H9 (cell line): ENCODE measurements around the gene ZNF99. TPM values are rescaled to one million over a fixed set of nuclear protein-coding genes. Genes with fewer than 3 reads are reported as not detected.

Experiments
- DNase-seq: peaks from one replicate; pipeline ENCODE4 v3.0.0-alpha.2; 2017
- H2AFZ ChIP-seq: one replicate; pipeline ENCODE4 v1.6.1; 2013; ENCODE audit warnings: mild to moderate bottlenecking, low read length, control low read depth, moderate library complexity
- H2AK5ac ChIP-seq: 2 replicates; pipeline ENCODE4 v1.6.1; 2013; ENCODE audit warnings: low read length, control low read depth, mixed read lengths; ENCODE audit not compliant: insufficient read length
- H2BK120ac ChIP-seq: one replicate; pipeline ENCODE4 v1.6.1; 2013; ENCODE audit warnings: low read depth, mild to moderate bottlenecking, low read length, control low read depth, inconsistent platforms; ENCODE audit not compliant: poor library complexity, severe bottlenecking
- H2BK12ac ChIP-seq: 2 replicates; pipeline ENCODE4 v1.6.1; 2013; ENCODE audit warnings: low read length, control low read depth, mixed read lengths, low read depth; ENCODE audit not compliant: insufficient read length
- H2BK15ac ChIP-seq: 2 replicates; pipeline ENCODE4 v1.6.1; 2013; ENCODE audit warnings: low read depth, low read length, control low read depth
- H2BK20ac ChIP-seq: one replicate; pipeline ENCODE4 v1.6.1; 2013; ENCODE audit warnings: low read depth, mild to moderate bottlenecking, low read length, control low read depth, inconsistent platforms; ENCODE audit not compliant: poor library complexity, severe bottlenecking
- H2BK5ac ChIP-seq: 2 replicates; pipeline ENCODE4 v1.6.1; 2013; ENCODE audit warnings: low read length, control low read depth, mixed read lengths; ENCODE audit not compliant: insufficient read length
- H3K14ac ChIP-seq: 2 replicates; pipeline ENCODE4 v1.6.1; 2013; ENCODE audit warnings: low read length, control low read depth; ENCODE audit not compliant: insufficient read depth
- H3K18ac ChIP-seq: 2 replicates; pipeline ENCODE4 v1.6.1; 2013; ENCODE audit warnings: low read depth, mild to moderate bottlenecking, mixed read lengths, low read length, control low read depth; ENCODE audit not compliant: insufficient read length
- H3K23ac ChIP-seq: 2 replicates; pipeline ENCODE4 v1.6.1; 2013; ENCODE audit warnings: low read length, control low read depth, mixed read lengths, low read depth; ENCODE audit not compliant: insufficient read length
- H3K23me2 ChIP-seq: 2 replicates; pipeline ENCODE4 v1.6.1; 2013; ENCODE audit warnings: low read depth, mild to moderate bottlenecking, mixed read lengths, low read length, control low read depth; ENCODE audit not compliant: insufficient read length, poor library complexity, severe bottlenecking
- H3K27ac ChIP-seq: 2 replicates; pipeline ENCODE4 v1.5.1; 2013; ENCODE audit warnings: low read length, control low read depth, mixed read lengths, low read depth; ENCODE audit not compliant: insufficient read length
- H3K27me3 ChIP-seq: 2 replicates; pipeline ENCODE4 v1.6.1; 2013; ENCODE audit warnings: low read length, control low read depth, inconsistent platforms; ENCODE audit not compliant: insufficient read depth
- H3K4ac ChIP-seq: 2 replicates; pipeline ENCODE4 v1.6.1; 2013; ENCODE audit warnings: low read depth, mild to moderate bottlenecking, control low read depth, inconsistent platforms, low read length, moderate library complexity
- H3K4me1 ChIP-seq: 2 replicates; pipeline ENCODE4 v1.6.1; 2013; ENCODE audit warnings: low read length, control low read depth, inconsistent platforms; ENCODE audit not compliant: insufficient read depth
- H3K4me2 ChIP-seq: 2 replicates; pipeline ENCODE4 v1.6.1; 2013; ENCODE audit warnings: low read length, control low read depth, mixed read lengths; ENCODE audit not compliant: insufficient read length, insufficient read depth
- H3K56ac ChIP-seq: 2 replicates; pipeline ENCODE4 v1.6.1; 2013; ENCODE audit warnings: low read depth, mild to moderate bottlenecking, mixed read lengths, low read length, control low read depth; ENCODE audit not compliant: insufficient read length
- H3K79me1 ChIP-seq: 2 replicates; pipeline ENCODE4 v1.6.1; 2013; ENCODE audit warnings: low read depth, mild to moderate bottlenecking, moderate library complexity, low read length, control low read depth, inconsistent platforms; ENCODE audit not compliant: insufficient read depth, poor library complexity, severe bottlenecking
- H3K79me2 ChIP-seq: 2 replicates; pipeline ENCODE4 v1.6.1; 2013; ENCODE audit warnings: low read length, control low read depth, inconsistent platforms; ENCODE audit not compliant: insufficient read depth
- H3K9ac ChIP-seq: 2 replicates; pipeline ENCODE4 v1.6.1; 2013; ENCODE audit warnings: low read length, control low read depth, mixed read lengths; ENCODE audit not compliant: insufficient read length; ENCODE audit errors: extremely low read depth
- H3K9me3 ChIP-seq: one replicate; pipeline ENCODE4 v1.6.1; 2013; ENCODE audit warnings: low read depth, low read length, inconsistent platforms; ENCODE audit not compliant: control insufficient read depth
- H3T11ph ChIP-seq: one replicate; pipeline ENCODE4 v1.6.1; 2013; ENCODE audit warnings: mild to moderate bottlenecking, low read length, control low read depth, inconsistent platforms
- H4K20me1 ChIP-seq: one replicate; pipeline ENCODE4 v1.6.1; 2013; ENCODE audit not compliant: control insufficient read depth, insufficient read length, insufficient read depth
- H4K5ac ChIP-seq: 2 replicates; pipeline ENCODE4 v1.6.1; 2013; ENCODE audit warnings: low read depth, mild to moderate bottlenecking, mixed read lengths, low read length, control low read depth; ENCODE audit not compliant: insufficient read length
- H4K8ac ChIP-seq: replicated peaks from 2 replicates; pipeline ENCODE4 v1.6.1; 2013; ENCODE audit warnings: low read length, control low read depth, mixed read lengths, low read depth; ENCODE audit not compliant: insufficient read length
- H4K91ac ChIP-seq: 2 replicates; pipeline ENCODE4 v1.6.1; 2013; ENCODE audit warnings: low read depth, mild to moderate bottlenecking, moderate library complexity, mixed read lengths, low read length, control low read depth; ENCODE audit not compliant: insufficient read length
- H3K27ac Mint-ChIP-seq, 3 experiments: 2 replicates in 2 of 3; 3 replicates in 1 of 3; pipeline ENCODE4 v1.8.0; 2020 to 2021; ENCODE audit warnings: mixed read lengths in 3 of 3, mild to moderate bottlenecking in 1 of 3, moderate library complexity in 1 of 3
- H3K27me3 Mint-ChIP-seq: 2 replicates; pipeline ENCODE4 v1.8.0; 2021; ENCODE audit warnings: low read depth, mild to moderate bottlenecking, moderate library complexity, mixed read lengths
- H3K36me3 Mint-ChIP-seq, 3 experiments: 2 replicates in 2 of 3; 3 replicates in 1 of 3; pipeline ENCODE4 v1.8.0; 2020 to 2021; ENCODE audit warnings: low read depth in 3 of 3, mixed read lengths in 3 of 3; ENCODE audit not compliant: insufficient read depth in 1 of 3
- H3K4me1 Mint-ChIP-seq, 2 experiments: 2 replicates each; pipeline ENCODE4 v1.8.0; 2020; ENCODE audit warnings: mixed read lengths in 2 of 2
- H3K4me3 Mint-ChIP-seq, 2 experiments: 2 replicates in 1 of 2; 3 replicates in 1 of 2; pipeline ENCODE4 v1.8.0; 2020 to 2021; ENCODE audit warnings: mild to moderate bottlenecking in 2 of 2, mixed read lengths in 2 of 2, moderate library complexity in 1 of 2
- H3K9me3 Mint-ChIP-seq, 2 experiments: 2 replicates in 1 of 2; 3 replicates in 1 of 2; pipeline ENCODE4 v1.8.0; 2020; ENCODE audit warnings: mild to moderate bottlenecking in 2 of 2, mixed read lengths in 2 of 2, moderate library complexity in 1 of 2
- CTCF ChIP-seq: fragments of 200-600 bp; sonication (generic); conservative IDR thresholded peaks from 3 replicates; pipeline ENCODE4 v1.8.0; 2021; ENCODE audit warnings: antibody characterized with exemption, mild to moderate bottlenecking
- WGBS: extraction: QIAGEN DNeasy Blood & Tissue Kit; methylation state at CpG from one replicate; pipeline ENCODE4 v1.1.7; 2013; ENCODE audit warnings: missing lambda C conversion rate, low lambda C conversion rate, mixed read lengths; ENCODE audit not compliant: insufficient read length; ENCODE audit errors: extremely low coverage; 5-methylcytosine and 5-hydroxymethylcytosine counted together
- total RNA-seq: library from RNA; stranded (reverse); gene quantifications from 2 replicates; pipeline ENCODE4 v1.2.1, GENCODE V29; 2021

The ZNF99 gene
- total RNA-seq, 1 experiment from 2014 or later = not detected

DNA sequence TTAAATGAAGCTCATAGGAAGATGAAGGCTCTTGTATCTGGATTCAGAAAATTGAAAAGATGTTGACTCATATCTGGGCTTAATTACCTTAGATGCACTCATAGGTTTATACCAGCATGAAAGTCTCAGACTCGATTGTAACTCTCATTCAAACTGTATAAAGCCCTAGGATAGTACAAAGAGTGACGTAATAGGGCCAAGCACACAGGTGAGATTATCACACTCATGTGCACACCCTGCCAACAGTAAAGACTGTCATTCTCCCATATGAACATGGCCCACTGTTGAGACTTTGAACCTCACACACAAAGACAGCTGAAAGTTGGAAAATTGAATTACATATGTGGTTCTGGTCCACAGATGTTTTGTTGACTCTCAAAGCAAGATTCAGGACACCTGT is 30.2 kb upstream of the ZNF99 start:
- peaks cover 3% of the 10 kb centered on the region for H3K27me3 Mint-ChIP-seq
- H3K4me2 ChIP-seq = no peak overlapping the region
- WGBS = no CpG with 5 or more reads among the region's 2 CpGs
- H2BK15ac ChIP-seq = no peak overlapping the region
- no peaks in the 10 kb centered on the region for H3K79me1 ChIP-seq
- peaks cover 0 to 35% (median 19%) of the 10 kb centered on the region in 3 experiments; a peak in 5 of 7 replicates for H3K36me3 Mint-ChIP-seq
- H2BK5ac ChIP-seq = no peak overlapping the region
- H2BK12ac ChIP-seq = no peak overlapping the region
- no peak overlapping the region for H3K27ac Mint-ChIP-seq
- no peak overlapping the region for H3K27ac ChIP-seq
- no peaks in the 10 kb centered on the region for H3K79me2 ChIP-seq
- no peak overlapping the region for H2BK20ac ChIP-seq
- no peak overlapping the region for H2AK5ac ChIP-seq
- H3K4ac ChIP-seq = no peak overlapping the region
- H3T11ph ChIP-seq = no peak overlapping the region
- H3K27me3 ChIP-seq = no peaks in the 10 kb centered on the region
- H3K4me1 ChIP-seq = no peaks in the 10 kb centered on the region
- no peaks in the 10 kb centered on the region for H3K4me1 Mint-ChIP-seq
- H3K23me2 ChIP-seq = no peaks in the 10 kb centered on the region
- H4K5ac ChIP-seq = no peak overlapping the region
- no peak overlapping the region for H2AFZ ChIP-seq
- H3K4me3 Mint-ChIP-seq = no peak overlapping the region
- no peak overlapping the region for H2BK120ac ChIP-seq
- no peak overlapping the region for H3K9ac ChIP-seq
- no peak overlapping the region for H4K8ac ChIP-seq
- TF ChIP-seq CTCF = no peak
- H4K91ac ChIP-seq = no peak overlapping the region
- H3K23ac ChIP-seq = no peak overlapping the region
- H3K14ac ChIP-seq = no peak overlapping the region
- no peaks in the 10 kb centered on the region for H4K20me1 ChIP-seq
- no peak overlapping the region for H3K56ac ChIP-seq
- H3K9me3 Mint-ChIP-seq = peaks cover 100% of the 10 kb centered on the region in 2 experiments
- no peak overlapping the region for H3K18ac ChIP-seq
- no peak for DNase-seq
- peaks cover 98% of the 10 kb centered on the region for H3K9me3 ChIP-seq
